HL-60/S4 (cell line): ENCODE results near the gene SYNGR3.

Experiments used
- in situ Hi-C: fragments of 300-500 bp; cut with MboI; formaldehyde crosslinking; loops from 2 replicates; pipeline ENCODE4 v1.14.3; 2022; ENCODE audit warnings: low sequenced_read_pairs

The SYNGR3 gene

GRCh38 chr16:1976216-1976520 lies 13.6 kb upstream of the SYNGR3 start:
- in situ Hi-C loops, result no loop called here

- in situ Hi-C loops, result no loop called here
These were observed 12.6 kb upstream of the SYNGR3 start for GRCh38 chr16:1976951-1977874.

- in situ Hi-C loops, result no loop called here
These were observed 11.9 kb upstream of the SYNGR3 start for GRCh38 chr16:1977875-1978268.

GRCh38 chr16:1978476-1979120 lies 11.2 kb upstream of the SYNGR3 start:
- in situ Hi-C loops, result no loop called here

GRCh38 chr16:1979271-1980029 lies 10.3 kb upstream of the SYNGR3 start:
- in situ Hi-C loops, result no loop called here

- in situ Hi-C loops, result no loop called here
These were observed 9.6 kb upstream of the SYNGR3 start for GRCh38 chr16:1980030-1980769.

- in situ Hi-C loops, result no loop called here
These were observed 9.0 kb upstream of the SYNGR3 start for GRCh38 chr16:1980770-1981087.

- in situ Hi-C loops, result no loop called here
These were observed 8.4 kb upstream of the SYNGR3 start, which contains the start of gene NOXO1 for GRCh38 chr16:1981398-1981836. NOXO1 (minus strand) TSS chr16:1981469; CDS start chr16:1981179, 290 bp downstream.

- in situ Hi-C loops, result no loop called here
These were observed 7.7 kb upstream of the SYNGR3 start for GRCh38 chr16:1982013-1982433.

- in situ Hi-C loops, result no loop called here
These were observed 6.7 kb upstream of the SYNGR3 start for GRCh38 chr16:1982991-1983543.

- in situ Hi-C loops, result no loop called here
These were observed 6.0 kb upstream of the SYNGR3 start, which contains the start of gene GFER for GRCh38 chr16:1983544-1984346. GFER (plus strand) TSS chr16:1984193; CDS start chr16:1984219, 26 bp downstream.

- in situ Hi-C loops, result no loop called here
These were observed 5.2 kb upstream of the SYNGR3 start for GRCh38 chr16:1984347-1985225.

GRCh38 chr16:1985466-1986150 lies 4.2 kb upstream of the SYNGR3 start:
- in situ Hi-C loops, result no loop called here

GRCh38 chr16:1987198-1987597 lies 2.6 kb upstream of the SYNGR3 start:
- in situ Hi-C loops, result no loop called here

GRCh38 chr16:1990101-1990350 lies 256 bp downstream of the SYNGR3 start:
- in situ Hi-C loops, result no loop called here

GRCh38 chr16:1990351-1991134 lies 773 bp downstream of the SYNGR3 start:
- in situ Hi-C loops, result no loop called here

- in situ Hi-C loops, result no loop called here
These were observed 1.4 kb downstream of the SYNGR3 start for GRCh38 chr16:1991135-1991551.

GRCh38 chr16:1991588-1991947 lies 1.8 kb downstream of the SYNGR3 start:
- in situ Hi-C loops, result no loop called here
